ENCODE measurements around the gene GLCCI1.

- TF ChIP-seq MYC (IDR thresholded peaks at IDR 0.05; ENCODE audit: low read depth, low read length) = no peak
- no peak for TF ChIP-seq CTCF (IDR thresholded peaks at IDR 0.05; ENCODE audit: low read depth, low read length)
These were observed 83.4 kb downstream of the GLCCI1 start for GRCh38 chr7:8051998-8052397.
